Motor neuron (in vitro differentiated cells): ENCODE measurements around the gene MAPK14. TPM values are rescaled to one million over a fixed set of nuclear protein-coding genes. Genes with fewer than 3 reads are reported as not detected.
A peak's percentile ranks its signal among the peaks of the same experiment; 100 is the strongest.
"Not testable (repeated sequence)": the region's sequence is repeated elsewhere in the genome, so short reads cannot be mapped to it uniquely, and the experiment has no call there.

ENCODE experiments used
- ATAC-seq, 8 experiments: fragments of 200-7000 bp; cut with Tn5 transposase; replicated peaks in 6 of 8; 2 replicates each; pipeline ENCODE4 v1.8.0; 2021; ENCODE audit warnings: mild to moderate bottlenecking in 8 of 8, moderate library complexity in 8 of 8
- H3K27ac ChIP-seq, 2 donors: fragments of 250-450 bp; sonication (Bioruptor Pico); 2 replicates each; pipeline ENCODE4 v1.9.0; 2021; ENCODE audit warnings: antibody characterized with exemption in 2 of 2, mild to moderate bottlenecking in 2 of 2, moderate library complexity in 1 of 2
- H3K4me1 ChIP-seq, 2 donors: fragments of 250-450 bp; sonication (Bioruptor Pico); replicated peaks in 1 of 2; 2 replicates each; pipeline ENCODE4 v1.6.1; 2021; ENCODE audit warnings: antibody characterized with exemption in 2 of 2, mild to moderate bottlenecking in 2 of 2, moderate library complexity in 1 of 2
- H3K4me3 ChIP-seq, 5 donors: fragments of 250-450 bp; sonication (Bioruptor Pico); 2 replicates each; pipeline ENCODE4 v1.9.0; 2021; ENCODE audit warnings: antibody characterized with exemption in 5 of 5, mild to moderate bottlenecking in 5 of 5, moderate library complexity in 4 of 5
- WGBS, 10 experiments: fragments of 450-650 bp; shearing (Covaris generic); methylation state at CpG; one replicate each; pipeline ENCODE4 v1.0.0; 2022; 5-methylcytosine and 5-hydroxymethylcytosine counted together
- in situ Hi-C, 9 experiments: fragments of 400-800 bp; cut with MboI; loops; one replicate each; pipeline ENCODE4 v1.15.0; 2021; ENCODE audit warnings: low sequenced_read_pairs in 9 of 9, low pct_unique_long_range_greater_than_20kb in 2 of 9; ENCODE audit not compliant: unreplicated experiment in 9 of 9
- total RNA-seq, 8 experiments: library from RNA; unstranded; fragments of 300-600 nt; gene quantifications; 2 replicates each; pipeline versions ENCODE4 v1.2.3 to v1.2.4, GENCODE V29; 2022

MAPK14 gene
- total RNA-seq, 8 experiments from 2014 or later, result 14.7 to 52.3 (median 21.9) TPM

GRCh38 chr6:36124881-36125280 lies 97.3 kb downstream of the MAPK14 start:
- WGBS, 10 experiments, result 67 to 100% (median 100%) methylated on average over 1 to 2 of the region's 3 CpGs; no CpG with 5 or more reads in 3 of the 10 experiments
- Histone ChIP-seq H3K4me1 (peaks cover 2 to 4% of the 10 kb centered on the region in 2 donors), H3K27ac (no peak overlapping the region), H3K4me3 (no peak overlapping the region)
- in situ Hi-C loops, result loop anchor here in 4 of 9 experiments (10.0 to 25.0 kb wide), 2 partner anchors 237 to 240 kb away; no protein-coding TSS in a partner anchor
- no peak for ATAC-seq

GRCh38 chr6:36125575-36125974 lies 98.0 kb downstream of the MAPK14 start:
- no peak for ATAC-seq
- WGBS, 10 experiments, result 58 to 90% (median 73%) methylated on average over 1 to 5 of the region's 8 CpGs; no CpG with 5 or more reads in 5 of the 10 experiments
- H3K27ac ChIP-seq, result no peak overlapping the region
- in situ Hi-C loops, result loop anchor here in 4 of 9 experiments (10.0 to 25.0 kb wide), 2 partner anchors 237 to 239 kb away; no protein-coding TSS in a partner anchor
- peaks cover 9 to 10% of the 10 kb centered on the region in 2 donors for H3K4me1 ChIP-seq
- no peak overlapping the region for H3K4me3 ChIP-seq

GRCh38 chr6:36126121-36126520 lies 98.5 kb downstream of the MAPK14 start:
- ATAC-seq, result no peak
- H3K4me3 ChIP-seq, result no peak overlapping the region
- H3K4me1 ChIP-seq, result peaks cover 14 to 15% of the 10 kb centered on the region in 2 donors
- in situ Hi-C loops, result loop anchor here in 4 of 9 experiments (10.0 to 25.0 kb wide), 2 partner anchors 236 to 239 kb away; no protein-coding TSS in a partner anchor
- H3K27ac ChIP-seq, result no peak overlapping the region
- WGBS, 10 experiments, result 60 to 100% (median 80%) methylated on average over 1 of the region's 2 CpGs; no CpG with 5 or more reads in 7 of the 10 experiments

GRCh38 chr6:36126553-36127458 lies 99.2 kb downstream of the MAPK14 start:
- 80 to 100% (median 90%) methylated on average over 2 to 7 of the region's 10 CpGs; no CpG with 5 or more reads in 2 of the 10 experiments for WGBS, 10 experiments
- H3K4me3 ChIP-seq, result no peak overlapping the region
- in situ Hi-C loops, result loop anchor here in 4 of 9 experiments (10.0 to 25.0 kb wide), 2 partner anchors 235 to 238 kb away; no protein-coding TSS in a partner anchor
- peaks cover 21 to 22% of the 10 kb centered on the region in 2 donors for H3K4me1 ChIP-seq
- no peak overlapping the region for H3K27ac ChIP-seq
- ATAC-seq, result no peak

GRCh38 chr6:36127462-36128016 lies 99.9 kb downstream of the MAPK14 start:
- Histone ChIP-seq H3K27ac (no peak overlapping the region), H3K4me1 (peaks cover 28 to 29% of the 10 kb centered on the region in 2 donors), H3K4me3 (no peak overlapping the region)
- WGBS, 10 experiments, result 33 to 100% (median 55%) methylated on average over 1 to 2 of the region's 8 CpGs; no CpG with 5 or more reads in 6 of the 10 experiments
- peak in 1 of 8 experiments; percentile 3 for ATAC-seq
- in situ Hi-C loops, result loop anchor here in 4 of 9 experiments (10.0 to 25.0 kb wide), 2 partner anchors 235 to 237 kb away; no protein-coding TSS in a partner anchor

GRCh38 chr6:36128073-36128472 lies 100.5 kb downstream of the MAPK14 start:
- ATAC-seq, result no peak
- in situ Hi-C loops, result loop anchor here in 4 of 9 experiments (10.0 to 25.0 kb wide), 2 partner anchors 234 to 237 kb away; no protein-coding TSS in a partner anchor
- no peak overlapping the region for H3K27ac ChIP-seq

GRCh38 chr6:36128793-36129192 lies 101.2 kb downstream of the MAPK14 start:
- Histone ChIP-seq H3K27ac (no peak overlapping the region), H3K4me1 (peaks cover 35 to 38% of the 10 kb centered on the region in 2 donors), H3K4me3 (no peak overlapping the region)
- ATAC-seq, result no peak
- in situ Hi-C loops, result loop anchor here in 4 of 9 experiments (10.0 to 25.0 kb wide), 2 partner anchors 234 to 236 kb away; no protein-coding TSS in a partner anchor
- WGBS, 10 experiments, result 94 to 100% (median 100%) methylated on average over 1 to 3 of the region's 3 CpGs; no CpG with 5 or more reads in 4 of the 10 experiments

More at GRCh38 chr6:36128073-36128472, 100.5 kb downstream of the MAPK14 start:
- peaks cover 34 to 35% of the 10 kb centered on the region in 2 donors for H3K4me1 ChIP-seq
- H3K4me3 ChIP-seq, result no peak overlapping the region
- WGBS, 10 experiments, result 20 to 100% (median 54%) methylated on average over 1 to 3 of the region's 5 CpGs; no CpG with 5 or more reads in 6 of the 10 experiments

- in situ Hi-C loops, result loop anchor here in 4 of 9 experiments (10.0 to 25.0 kb wide), 2 partner anchors 233 to 235 kb away; no protein-coding TSS in a partner anchor
- not testable (repeated sequence) for H3K4me3 ChIP-seq, H3K27ac ChIP-seq, ATAC-seq
- 93 to 100% (median 96%) methylated on average over 3 to 9 of the region's 16 CpGs; no CpG with 5 or more reads in 3 of the 10 experiments for WGBS, 10 experiments
- peaks cover 35 to 38% of the 10 kb centered on the region in 2 donors for H3K4me1 ChIP-seq
Observed at GRCh38 chr6:36129334-36129733, 101.7 kb downstream of the MAPK14 start.

- Histone ChIP-seq H3K4me1 (peaks cover 35 to 38% of the 10 kb centered on the region in 2 donors), H3K27ac (peak within 1 kb of the TSS; percentile 8 to 35), H3K4me3 (peak within 1 kb of the TSS in 2 of 5 donors; percentile 5 to 16)
- peak in 4 of 8 experiments; percentile 0 to 37 (median 32) for ATAC-seq
- 20 to 67% (median 29%) methylated on average over 1 to 2 of the region's 59 CpGs; no CpG with 5 or more reads in 3 of the 10 experiments for WGBS, 10 experiments
- in situ Hi-C loops, result loop anchor here in 4 of 9 experiments (10.0 to 25.0 kb wide), 3 partner anchors 55 to 235 kb away; no protein-coding TSS in a partner anchor
Observed at GRCh38 chr6:36129941-36130666, 102.5 kb downstream of the MAPK14 start, which contains the start of gene MAPK13. Gene MAPK13, plus strand, starts transcription at chr6:36130513. Its CDS starts 70 bp downstream, at chr6:36130583.

- in situ Hi-C loops, result loop anchor here in 4 of 9 experiments (10.0 to 25.0 kb wide), 2 partner anchors 54 to 231 kb away; no protein-coding TSS in a partner anchor
Observed at GRCh38 chr6:36130667-36131510, 103.3 kb downstream of the MAPK14 start.

More at GRCh38 chr6:36130667-36131510, 103.3 kb downstream of the MAPK14 start:
- WGBS, 10 experiments, result 0 to 80% methylated on average over 2 to 5 of the region's 52 CpGs; no CpG with 5 or more reads in 8 of the 10 experiments
- peak; percentile 6 to 65 (median 42) for ATAC-seq
- Histone ChIP-seq H3K4me1 (peaks cover 35 to 38% of the 10 kb centered on the region in 2 donors), H3K4me3 (peak overlapping the region in 1 of 5 donors; percentile 16), H3K27ac (peak overlapping the region; percentile 8 to 35)
